RWPE2 (cell line): ENCODE data around the gene RABGAP1L.

Experiments
- ATAC-seq: fragments of 200-7000 bp; cut with Tn5 transposase; 3 replicates; pipeline ENCODE4 v1.9.1; 2021; ENCODE audit warnings: low read depth
- DNase-seq: peaks from one replicate; pipeline ENCODE4 v3.0.0-alpha.2; 2020; ENCODE audit warnings: low spot score
- H3K27ac ChIP-seq: fragments of 450-650 bp; 2 replicates; pipeline ENCODE4 v1.5.1; 2017; ENCODE audit warnings: mild to moderate bottlenecking; ENCODE audit not compliant: poor library complexity, severe bottlenecking
- H3K27me3 ChIP-seq: fragments of 250-450 bp; sonication (Bioruptor Pico); 2 replicates; pipeline ENCODE4 v1.5.1; 2021; ENCODE audit warnings: mild to moderate bottlenecking, moderate library complexity; ENCODE audit not compliant: insufficient read depth, poor library complexity, severe bottlenecking
- H3K36me3 ChIP-seq: fragments of 250-450 bp; sonication (Bioruptor Pico); 2 replicates; pipeline ENCODE4 v1.5.1; 2020; ENCODE audit warnings: low read depth, mild to moderate bottlenecking, moderate library complexity
- H3K4me1 ChIP-seq: fragments of 250-450 bp; sonication (Bioruptor Pico); 2 replicates; pipeline ENCODE4 v1.5.1; 2021; ENCODE audit warnings: mild to moderate bottlenecking, moderate library complexity; ENCODE audit not compliant: insufficient read depth, poor library complexity, severe bottlenecking
- H3K4me3 ChIP-seq: fragments of 250-450 bp; sonication (Bioruptor Pico); 2 replicates; pipeline ENCODE4 v1.5.1; 2021; ENCODE audit warnings: mild to moderate bottlenecking, moderate library complexity; ENCODE audit not compliant: severe bottlenecking
- H3K9me3 ChIP-seq: fragments of 250-450 bp; sonication (Bioruptor Pico); 2 replicates; pipeline ENCODE4 v1.5.1; 2021; ENCODE audit warnings: mild to moderate bottlenecking, moderate library complexity; ENCODE audit not compliant: severe bottlenecking
- TF ChIP-seq, protein P1 (sequence below): fragments of 450-650 bp; IDR thresholded peaks from one replicate; pipeline ENCODE4 v1.5.1; 2017; ENCODE audit warnings: mild to moderate bottlenecking, moderate library complexity; ENCODE audit not compliant: poor library complexity, severe bottlenecking

Gene RABGAP1L

DNA sequence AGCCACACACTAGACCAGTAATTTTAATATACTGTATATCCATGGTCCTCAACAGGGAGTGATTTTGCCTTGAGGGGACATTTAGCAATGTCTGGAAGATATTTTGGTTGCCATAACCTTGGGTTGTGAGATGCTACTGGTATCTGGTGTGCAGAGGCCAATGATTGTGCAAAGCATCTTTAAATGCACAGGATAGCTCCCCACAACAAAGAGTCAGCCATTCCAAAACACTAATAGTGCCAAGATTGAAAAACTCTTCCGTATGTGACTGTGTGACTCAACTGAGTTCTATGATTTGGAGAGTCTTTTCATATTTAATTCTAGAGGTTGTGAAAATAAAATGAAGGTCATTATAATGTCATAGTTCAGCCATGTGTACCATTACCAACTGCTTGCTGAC is 699.0 kb downstream of the RABGAP1L start:
- no peaks in the 10 kb centered on the region for H3K36me3 ChIP-seq
- TF ChIP-seq, protein P1, sequence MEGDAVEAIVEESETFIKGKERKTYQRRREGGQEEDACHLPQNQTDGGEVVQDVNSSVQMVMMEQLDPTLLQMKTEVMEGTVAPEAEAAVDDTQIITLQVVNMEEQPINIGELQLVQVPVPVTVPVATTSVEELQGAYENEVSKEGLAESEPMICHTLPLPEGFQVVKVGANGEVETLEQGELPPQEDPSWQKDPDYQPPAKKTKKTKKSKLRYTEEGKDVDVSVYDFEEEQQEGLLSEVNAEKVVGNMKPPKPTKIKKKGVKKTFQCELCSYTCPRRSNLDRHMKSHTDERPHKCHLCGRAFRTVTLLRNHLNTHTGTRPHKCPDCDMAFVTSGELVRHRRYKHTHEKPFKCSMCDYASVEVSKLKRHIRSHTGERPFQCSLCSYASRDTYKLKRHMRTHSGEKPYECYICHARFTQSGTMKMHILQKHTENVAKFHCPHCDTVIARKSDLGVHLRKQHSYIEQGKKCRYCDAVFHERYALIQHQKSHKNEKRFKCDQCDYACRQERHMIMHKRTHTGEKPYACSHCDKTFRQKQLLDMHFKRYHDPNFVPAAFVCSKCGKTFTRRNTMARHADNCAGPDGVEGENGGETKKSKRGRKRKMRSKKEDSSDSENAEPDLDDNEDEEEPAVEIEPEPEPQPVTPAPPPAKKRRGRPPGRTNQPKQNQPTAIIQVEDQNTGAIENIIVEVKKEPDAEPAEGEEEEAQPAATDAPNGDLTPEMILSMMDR = no peak
- H3K27me3 ChIP-seq = no peaks in the 10 kb centered on the region
- no peaks in the 10 kb centered on the region for H3K4me1 ChIP-seq
- H3K27ac ChIP-seq = no peak overlapping the region
- ATAC-seq = no peak
- no peak for DNase-seq
- H3K9me3 ChIP-seq = no peaks in the 10 kb centered on the region
- H3K4me3 ChIP-seq = no peak overlapping the region

DNA sequence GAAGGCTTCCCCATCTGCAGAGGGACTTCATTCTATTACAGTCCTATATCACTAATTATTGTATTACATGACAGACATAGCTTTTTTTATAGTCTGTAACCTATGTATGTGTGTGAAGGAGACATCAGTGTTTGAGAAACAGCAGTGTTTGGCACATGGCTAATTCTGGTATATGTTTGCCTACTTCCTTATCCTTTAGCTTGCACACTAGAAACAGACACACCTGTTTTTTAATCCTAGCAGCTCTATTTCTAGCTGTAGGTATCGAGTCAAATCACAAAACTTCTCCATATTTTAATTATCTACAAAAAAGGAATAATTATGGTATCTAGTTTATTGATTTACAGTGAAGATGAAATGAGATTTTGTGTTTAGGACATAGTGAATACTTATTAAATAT is 711.0 kb downstream of the RABGAP1L start:
- Histone ChIP-seq H3K4me1 (peaks cover 6% of the 10 kb centered on the region), H3K36me3 (no peaks in the 10 kb centered on the region), H3K27ac (no peak overlapping the region), H3K4me3 (no peak overlapping the region), H3K27me3 (no peaks in the 10 kb centered on the region), H3K9me3 (no peaks in the 10 kb centered on the region)
- TF ChIP-seq, protein P1 = no peak
- no peak for DNase-seq
- ATAC-seq = no peak

GRCh38 chr1:174871886-174872285 is 712.6 kb downstream of the RABGAP1L start:
- Histone ChIP-seq H3K9me3 (no peaks in the 10 kb centered on the region), H3K27me3 (no peaks in the 10 kb centered on the region), H3K4me1 (peaks cover 13% of the 10 kb centered on the region), H3K36me3 (no peaks in the 10 kb centered on the region), H3K4me3 (no peak overlapping the region), H3K27ac (no peak overlapping the region)
- TF ChIP-seq, protein P1 = no peak
- no peak for ATAC-seq
- DNase-seq = no peak

GRCh38 chr1:174872615-174873058 is 713.3 kb downstream of the RABGAP1L start:
- TF ChIP-seq, protein P1 = no peak
- no peak for DNase-seq
- peaks cover 13% of the 10 kb centered on the region for H3K4me1 ChIP-seq

DNA sequence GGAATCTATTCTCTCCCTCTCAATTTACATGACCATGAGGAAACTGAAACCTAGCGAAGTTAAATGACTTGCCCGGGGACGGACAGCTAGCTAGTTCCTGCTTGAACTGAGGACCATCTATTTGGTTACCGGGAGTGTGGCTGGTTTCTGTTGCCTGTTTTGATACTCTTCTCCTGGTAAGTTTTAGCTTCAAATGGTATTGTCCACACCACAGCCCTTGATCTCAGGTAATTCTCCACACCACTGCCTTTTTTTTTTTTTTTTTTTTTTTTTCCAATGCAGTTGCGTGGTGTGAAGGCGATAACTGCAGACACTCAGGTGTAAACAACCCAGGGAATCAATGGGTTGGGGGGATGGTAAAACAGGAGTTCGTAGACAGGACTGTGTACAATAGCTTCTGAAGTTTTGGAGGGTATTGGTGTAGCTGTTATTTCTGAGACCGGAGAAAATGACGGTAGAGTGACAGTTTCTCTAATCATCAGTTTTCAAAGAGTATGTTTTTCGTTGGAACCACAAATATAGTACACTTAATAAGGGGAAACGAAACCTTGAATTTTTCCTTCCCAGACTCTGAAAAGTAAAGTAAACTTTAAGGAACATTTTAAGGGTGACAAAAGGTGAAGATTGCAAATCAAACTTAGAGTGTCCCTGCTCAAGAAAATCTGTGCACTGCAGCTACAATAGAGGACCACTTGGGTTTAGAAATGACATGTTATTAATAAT is 715.2 kb downstream of the RABGAP1L start:
- TF ChIP-seq, protein P1 = no peak
- H3K4me1 ChIP-seq = peaks cover 13% of the 10 kb centered on the region
- H3K27me3 ChIP-seq = no peaks in the 10 kb centered on the region
- H3K36me3 ChIP-seq = no peaks in the 10 kb centered on the region
- H3K27ac ChIP-seq = no peak overlapping the region
- no peak for ATAC-seq
- no peaks in the 10 kb centered on the region for H3K9me3 ChIP-seq
- no peak overlapping the region for H3K4me3 ChIP-seq
- no peak for DNase-seq

More at GRCh38 chr1:174872615-174873058, 713.3 kb downstream of the RABGAP1L start:
- Histone ChIP-seq H3K9me3 (no peaks in the 10 kb centered on the region), H3K4me3 (no peak overlapping the region), H3K36me3 (no peaks in the 10 kb centered on the region), H3K27ac (no peak overlapping the region), H3K27me3 (no peaks in the 10 kb centered on the region)
- peak; percentile 68 for ATAC-seq
